Measurements from ENCODE around the gene CRYBB1. TPM values are rescaled to one million over a fixed set of nuclear protein-coding genes. Genes with fewer than 3 reads are reported as not detected.

Gene CRYBB1
- total RNA-seq, 1 experiment from 2014 or later: not detected

DNA sequence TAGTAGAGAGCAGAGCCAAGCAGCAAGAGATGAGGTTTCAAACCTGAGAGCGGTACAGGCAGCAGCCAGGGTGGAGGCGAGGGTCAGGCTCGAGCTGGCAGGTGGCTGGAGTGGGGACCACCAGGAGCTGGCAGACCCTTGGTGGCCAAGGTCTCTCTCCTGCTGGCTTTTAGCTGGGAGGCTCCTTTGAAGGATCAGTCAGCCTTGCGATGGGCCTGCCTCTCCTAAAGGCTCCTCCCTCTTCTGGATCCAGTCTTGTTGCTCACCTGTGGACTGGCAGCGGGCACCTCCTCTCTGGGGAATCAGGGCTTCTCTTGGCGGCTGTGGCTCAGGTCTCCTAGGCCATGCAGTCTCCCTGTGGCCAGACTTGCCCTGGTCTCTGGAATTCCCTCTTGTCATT lies 52.6 kb downstream of the CRYBB1 start:
- Histone ChIP-seq H3K27me3 (ENCODE audit: low read length) (no peaks in the 10 kb centered on the region), H3K4me3 (ENCODE audit: low read length) (no peak overlapping the region), H3K36me3 (ENCODE audit: low read depth, low read length) (no peaks in the 10 kb centered on the region), H3K9me3 (ENCODE audit: low read length) (no peaks in the 10 kb centered on the region), H3K9me2 (replicated peaks; ENCODE audit: low read length) (no peaks in the 10 kb centered on the region), H3F3A (ENCODE audit: low read length, unreplicated experiment) (no peaks in the 10 kb centered on the region), H3K4me1 (ENCODE audit: insufficient read depth, low read length) (no peaks in the 10 kb centered on the region), H3K4me2 (ENCODE audit: low read length) (no peak overlapping the region), H3K9ac (ENCODE audit: low read length) (no peak overlapping the region), H4K20me1 (ENCODE audit: low read length) (no peaks in the 10 kb centered on the region), H3K27ac (ENCODE audit: low read length) (no peak overlapping the region), H2AFZ (ENCODE audit: low read length) (no peak overlapping the region), H3K79me2 (ENCODE audit: low read length) (no peaks in the 10 kb centered on the region)
- BruUV-seq (replicated peaks): no TSS peak
- intact Hi-C loops (cut with micrococcal nuclease): no loop called here
- ChIA-PET POLR2A (ENCODE audit: unreplicated experiment) (no interaction called here), CTCF (interaction anchor here (0.6 kb wide), 1 partner anchor 76 kb away, joined by 8 read pairs; no protein-coding TSS in a partner anchor)
- no peak for ATAC-seq
- no peak for DNase-seq
- TF ChIP-seq EZH2 (IDR thresholded peaks at IDR 0.05; ENCODE audit: low read length, unreplicated experiment) (no peak), EZH2phosphoT487 (IDR thresholded peaks at IDR 0.05; ENCODE audit: borderline replicate concordance, low read length) (no peak)
- TF ChIP-seq, protein P1, sequence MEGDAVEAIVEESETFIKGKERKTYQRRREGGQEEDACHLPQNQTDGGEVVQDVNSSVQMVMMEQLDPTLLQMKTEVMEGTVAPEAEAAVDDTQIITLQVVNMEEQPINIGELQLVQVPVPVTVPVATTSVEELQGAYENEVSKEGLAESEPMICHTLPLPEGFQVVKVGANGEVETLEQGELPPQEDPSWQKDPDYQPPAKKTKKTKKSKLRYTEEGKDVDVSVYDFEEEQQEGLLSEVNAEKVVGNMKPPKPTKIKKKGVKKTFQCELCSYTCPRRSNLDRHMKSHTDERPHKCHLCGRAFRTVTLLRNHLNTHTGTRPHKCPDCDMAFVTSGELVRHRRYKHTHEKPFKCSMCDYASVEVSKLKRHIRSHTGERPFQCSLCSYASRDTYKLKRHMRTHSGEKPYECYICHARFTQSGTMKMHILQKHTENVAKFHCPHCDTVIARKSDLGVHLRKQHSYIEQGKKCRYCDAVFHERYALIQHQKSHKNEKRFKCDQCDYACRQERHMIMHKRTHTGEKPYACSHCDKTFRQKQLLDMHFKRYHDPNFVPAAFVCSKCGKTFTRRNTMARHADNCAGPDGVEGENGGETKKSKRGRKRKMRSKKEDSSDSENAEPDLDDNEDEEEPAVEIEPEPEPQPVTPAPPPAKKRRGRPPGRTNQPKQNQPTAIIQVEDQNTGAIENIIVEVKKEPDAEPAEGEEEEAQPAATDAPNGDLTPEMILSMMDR (conservative IDR thresholded peaks at IDR 0.05; ENCODE audit: low read depth, low read length): no peak

DNA sequence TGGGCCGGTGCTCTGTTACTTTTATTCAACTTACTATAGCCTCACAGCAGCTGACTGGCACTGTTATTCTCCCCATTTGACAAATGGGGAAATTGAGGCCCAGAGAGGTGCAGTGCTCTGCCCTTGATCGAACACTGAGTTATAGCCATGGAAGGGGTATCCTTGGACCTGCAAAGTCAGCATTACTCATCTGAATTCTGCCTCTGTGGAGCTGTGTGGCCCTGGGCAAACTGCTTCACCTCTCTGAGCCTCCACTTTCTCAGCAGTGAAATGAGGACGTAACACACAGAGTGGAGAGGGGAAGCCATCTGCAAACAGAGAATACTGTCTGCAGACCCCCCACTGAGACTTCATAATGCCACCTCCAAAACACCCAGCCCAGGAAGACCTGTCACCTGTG lies 53.2 kb downstream of the CRYBB1 start:
- Histone ChIP-seq H4K20me1 (ENCODE audit: low read length) (no peaks in the 10 kb centered on the region), H3K27ac (ENCODE audit: low read length) (no peak overlapping the region), H2AFZ (ENCODE audit: low read length) (no peak overlapping the region), H3K9ac (ENCODE audit: low read length) (no peak overlapping the region), H3K9me3 (ENCODE audit: low read length) (no peaks in the 10 kb centered on the region), H3K79me2 (ENCODE audit: low read length) (no peaks in the 10 kb centered on the region), H3K4me1 (ENCODE audit: insufficient read depth, low read length) (no peaks in the 10 kb centered on the region), H3K4me2 (ENCODE audit: low read length) (no peak overlapping the region), H3K27me3 (ENCODE audit: low read length) (no peaks in the 10 kb centered on the region), H3K4me3 (ENCODE audit: low read length) (no peak overlapping the region), H3K36me3 (ENCODE audit: low read depth, low read length) (no peaks in the 10 kb centered on the region), H3K9me2 (replicated peaks; ENCODE audit: low read length) (no peaks in the 10 kb centered on the region), H3F3A (ENCODE audit: low read length, unreplicated experiment) (no peaks in the 10 kb centered on the region)
- BruUV-seq (replicated peaks): no TSS peak
- POLR2A ChIA-PET (ENCODE audit: unreplicated experiment): no interaction called here
- ATAC-seq (no peak), DNase-seq (no peak)
- intact Hi-C loops (cut with micrococcal nuclease): no loop called here
- TF ChIP-seq EZH2 (IDR thresholded peaks at IDR 0.05; ENCODE audit: low read length, unreplicated experiment): no peak
- TF ChIP-seq, protein P1 (conservative IDR thresholded peaks at IDR 0.05; ENCODE audit: low read depth, low read length): no peak
- no peak for TF ChIP-seq EZH2phosphoT487 (IDR thresholded peaks at IDR 0.05; ENCODE audit: borderline replicate concordance, low read length)
- CTCF ChIA-PET: interaction anchor here (0.6 kb wide), 1 partner anchor 77 kb away, joined by 8 read pairs; no protein-coding TSS in a partner anchor

DNA sequence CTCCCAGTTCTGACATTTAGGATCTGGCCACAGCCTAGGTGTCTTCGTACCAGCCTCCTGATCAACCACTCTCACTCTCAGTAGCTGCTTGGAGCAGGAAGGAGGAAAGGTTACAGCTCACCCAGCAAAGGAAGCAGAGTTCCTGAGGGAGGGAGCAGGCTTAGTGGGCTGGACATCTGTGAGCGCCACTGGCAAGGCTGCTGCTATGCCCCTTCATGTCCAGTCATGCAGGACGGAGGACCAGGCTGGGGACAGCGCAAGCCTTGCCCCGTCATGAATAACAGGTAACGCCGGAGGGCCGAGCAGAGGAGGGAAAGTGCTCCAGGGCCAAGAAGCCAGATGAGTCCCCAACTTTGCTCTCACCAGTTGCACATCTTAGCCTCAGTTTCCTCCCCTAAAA lies 53.6 kb downstream of the CRYBB1 start:
- no TSS peak for BruUV-seq (replicated peaks)
- no peak overlapping the region for H3K4me3 ChIP-seq (ENCODE audit: low read length)
- H3K27me3 ChIP-seq (ENCODE audit: low read length): no peaks in the 10 kb centered on the region
- intact Hi-C loops (cut with micrococcal nuclease): no loop called here
- H3K36me3 ChIP-seq (ENCODE audit: low read depth, low read length): no peaks in the 10 kb centered on the region
- H3K9ac ChIP-seq (ENCODE audit: low read length): no peak overlapping the region
- H3K9me2 ChIP-seq (replicated peaks; ENCODE audit: low read length): no peaks in the 10 kb centered on the region
- H3K79me2 ChIP-seq (ENCODE audit: low read length): no peaks in the 10 kb centered on the region
- H3F3A ChIP-seq (ENCODE audit: low read length, unreplicated experiment): no peaks in the 10 kb centered on the region
- H3K4me1 ChIP-seq (ENCODE audit: insufficient read depth, low read length): no peaks in the 10 kb centered on the region
- ChIA-PET CTCF (interaction anchor here (0.7 kb wide), 1 partner anchor 18 kb away, joined by 3 read pairs; no protein-coding TSS in a partner anchor), POLR2A (ENCODE audit: unreplicated experiment) (no interaction called here)
- H3K27ac ChIP-seq (ENCODE audit: low read length): no peak overlapping the region
- no peak for TF ChIP-seq EZH2 (IDR thresholded peaks at IDR 0.05; ENCODE audit: low read length, unreplicated experiment)
- TF ChIP-seq, protein P1 (conservative IDR thresholded peaks at IDR 0.05; ENCODE audit: low read depth, low read length): no peak
- no peak for TF ChIP-seq EZH2phosphoT487 (IDR thresholded peaks at IDR 0.05; ENCODE audit: borderline replicate concordance, low read length)
- H4K20me1 ChIP-seq (ENCODE audit: low read length): no peaks in the 10 kb centered on the region
- H2AFZ ChIP-seq (ENCODE audit: low read length): no peak overlapping the region
- H3K4me2 ChIP-seq (ENCODE audit: low read length): no peak overlapping the region
- DNase-seq: no peak
- no peak for ATAC-seq
- H3K9me3 ChIP-seq (ENCODE audit: low read length): no peaks in the 10 kb centered on the region

All from PC-3 (cell line).